ENCODE results near the gene MYO7A.

DNA sequence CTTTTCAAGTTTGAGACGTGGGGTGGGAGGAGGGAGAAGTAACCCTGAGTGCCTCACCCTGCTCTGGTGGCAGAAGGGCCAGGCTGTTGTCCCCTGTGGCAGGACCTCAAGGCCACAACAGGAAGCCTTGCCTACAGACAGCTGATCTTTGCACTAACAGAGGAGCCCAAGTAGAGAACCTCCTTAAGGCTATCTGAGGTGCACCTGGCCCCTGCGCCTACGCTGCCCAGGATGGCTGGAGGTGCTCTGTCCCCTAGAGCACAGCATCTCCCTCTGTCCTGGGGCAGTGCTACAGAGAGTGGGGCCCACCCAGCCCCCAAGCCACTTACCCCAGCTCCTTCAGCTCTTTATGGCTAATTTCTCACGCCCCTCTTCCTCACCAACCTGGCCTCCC lies 27.0 kb downstream of the MYO7A start:
- TF ChIP-seq CTCF (IDR thresholded peaks at IDR 0.05) (no peak), POLR2A (IDR thresholded peaks at IDR 0.05) (no peak)
